HG03196 (cell line): ENCODE measurements around the gene MPV17L2.

ENCODE experiments used
- ATAC-seq: cut with Tn5 transposase; IDR thresholded peaks from one replicate; pipeline ENCODE4 v1.9.1; 2021; ENCODE audit not compliant: unreplicated experiment

MPV17L2 gene

GRCh38 chr19:18232540-18233223, 39.7 kb downstream of the MPV17L2 start:
- no peak for ATAC-seq

GRCh38 chr19:18233224-18233825, 40.3 kb downstream of the MPV17L2 start:
- ATAC-seq: no peak

GRCh38 chr19:18234194-18234593, 41.2 kb downstream of the MPV17L2 start:
- no peak for ATAC-seq

- ATAC-seq: no peak
Measured at GRCh38 chr19:18239303-18239702, 46.3 kb downstream of the MPV17L2 start.

- no peak for ATAC-seq
Measured at GRCh38 chr19:18245297-18245696, 52.3 kb downstream of the MPV17L2 start.
